Ishikawa (cell line): ENCODE results near the gene AP1B1.

ENCODE experiments used
- CEBPB ChIP-seq: IDR thresholded peaks from 2 replicates; pipeline ENCODE4 v1.6.1; 2012
- CREB1 ChIP-seq: IDR thresholded peaks from 2 replicates; pipeline ENCODE4 v1.6.1; 2012; ENCODE audit warnings: low read depth
- EGR1 ChIP-seq: IDR thresholded peaks from 2 replicates; pipeline ENCODE4 v1.6.1; 2012
- EP300 ChIP-seq: IDR thresholded peaks from 2 replicates; pipeline ENCODE4 v1.6.1; 2012; ENCODE audit warnings: borderline replicate concordance
- FOXM1 ChIP-seq: IDR thresholded peaks from 2 replicates; pipeline ENCODE4 v1.6.1; 2012; ENCODE audit warnings: low read depth, borderline replicate concordance
- MAX ChIP-seq: IDR thresholded peaks from 2 replicates; pipeline ENCODE4 v1.6.1; 2012
- NFIC ChIP-seq: IDR thresholded peaks from 2 replicates; pipeline ENCODE4 v1.6.1; 2012
- RAD21 ChIP-seq: IDR thresholded peaks from 2 replicates; pipeline ENCODE4 v1.6.1; 2012; ENCODE audit warnings: low read depth
- REST ChIP-seq: IDR thresholded peaks from 2 replicates; pipeline ENCODE4 v1.6.1; 2012; ENCODE audit warnings: low read depth, mild to moderate bottlenecking
- TAF1 ChIP-seq: IDR thresholded peaks from 2 replicates; pipeline ENCODE4 v1.6.1; 2012; ENCODE audit warnings: low read depth, mild to moderate bottlenecking
- TCF12 ChIP-seq: IDR thresholded peaks from 2 replicates; pipeline ENCODE4 v1.6.1; 2012; ENCODE audit warnings: low read depth
- TEAD4 ChIP-seq: IDR thresholded peaks from 2 replicates; pipeline ENCODE4 v1.6.1; 2012
- USF1 ChIP-seq: IDR thresholded peaks from 2 replicates; pipeline ENCODE4 v1.6.1; 2012
- YY1 ChIP-seq: IDR thresholded peaks from 2 replicates; pipeline ENCODE4 v1.6.1; 2012; ENCODE audit warnings: low read depth

- TF ChIP-seq TCF12 = no peak
- TF ChIP-seq REST = no peak
- no peak for TF ChIP-seq TAF1
- TF ChIP-seq EP300 = no peak
- no peak for TF ChIP-seq CREB1
- no peak for TF ChIP-seq FOXM1
- TF ChIP-seq RAD21 = no peak
- TF ChIP-seq YY1 = no peak
- TF ChIP-seq CEBPB = no peak
- TF ChIP-seq TEAD4 = no peak
- TF ChIP-seq USF1 = no peak
- TF ChIP-seq MAX = no peak
- no peak for TF ChIP-seq EGR1
- no peak for TF ChIP-seq NFIC
These were observed 89.7 kb downstream of the AP1B1 start for GRCh38 chr22:29298641-29299040.
